ENCODE results near the gene GRID1.
A peak's percentile ranks its signal among the peaks of the same experiment; 100 is the strongest.

The GRID1 gene

GRCh38 chr10:85617751-85618546 is 748.6 kb downstream of the GRID1 start:
- no peak for DNase-seq (ENCODE audit: low spot score)

GRCh38 chr10:85615556-85615955 is 751.0 kb downstream of the GRID1 start:
- no peak for DNase-seq (ENCODE audit: low spot score)

GRCh38 chr10:85614981-85615380 is 751.6 kb downstream of the GRID1 start:
- DNase-seq (ENCODE audit: low spot score): no peak

GRCh38 chr10:85614566-85614965 is 752.0 kb downstream of the GRID1 start:
- DNase-seq (ENCODE audit: low spot score): no peak

GRCh38 chr10:85613391-85613790 is 753.2 kb downstream of the GRID1 start:
- DNase-seq (ENCODE audit: low spot score): no peak

GRCh38 chr10:85612833-85613232 is 753.8 kb downstream of the GRID1 start:
- no peak for DNase-seq (ENCODE audit: low spot score)

GRCh38 chr10:85612378-85612775 is 754.2 kb downstream of the GRID1 start:
- peak; percentile 19 for DNase-seq (ENCODE audit: low spot score)

- DNase-seq (ENCODE audit: low spot score): no peak
Measured at GRCh38 chr10:85611746-85612377, 754.7 kb downstream of the GRID1 start.

GRCh38 chr10:85611093-85611740 is 755.4 kb downstream of the GRID1 start:
- no peak for DNase-seq (ENCODE audit: low spot score)

- no peak for DNase-seq (ENCODE audit: low spot score)
Measured at GRCh38 chr10:85610381-85611092, 756.1 kb downstream of the GRID1 start.

- DNase-seq (ENCODE audit: low spot score): no peak
Measured at GRCh38 chr10:85609509-85609908, 757.1 kb downstream of the GRID1 start.

- DNase-seq (ENCODE audit: low spot score): no peak
Measured at GRCh38 chr10:85608706-85609105, 757.9 kb downstream of the GRID1 start.

GRCh38 chr10:85607043-85607695 is 759.4 kb downstream of the GRID1 start:
- no peak for DNase-seq (ENCODE audit: low spot score)

- DNase-seq (ENCODE audit: low spot score): no peak
Measured at GRCh38 chr10:85606401-85606800, 760.2 kb downstream of the GRID1 start.

GRCh38 chr10:85604884-85605283 is 761.7 kb downstream of the GRID1 start:
- DNase-seq (ENCODE audit: low spot score): no peak

GRCh38 chr10:85604136-85604725 is 762.4 kb downstream of the GRID1 start:
- DNase-seq (ENCODE audit: low spot score): no peak

GRCh38 chr10:85603151-85603940 is 763.2 kb downstream of the GRID1 start:
- no peak for DNase-seq (ENCODE audit: low spot score)

GRCh38 chr10:85602713-85603112 is 763.9 kb downstream of the GRID1 start:
- no peak for DNase-seq (ENCODE audit: low spot score)

- DNase-seq (ENCODE audit: low spot score): no peak
Measured at GRCh38 chr10:85602306-85602705, 764.3 kb downstream of the GRID1 start.

- DNase-seq (ENCODE audit: low spot score): no peak
Measured at GRCh38 chr10:85601526-85601925, 765.1 kb downstream of the GRID1 start.

- no peak for DNase-seq (ENCODE audit: low spot score)
Measured at GRCh38 chr10:85600744-85601081, 765.9 kb downstream of the GRID1 start.

All from germinal center (tissue), 1 donor.